HG03378 (cell line): ENCODE results near the gene SEZ6.

Source experiments
- ATAC-seq: cut with Tn5 transposase; IDR thresholded peaks from one replicate; pipeline ENCODE4 v1.9.1; 2021; ENCODE audit warnings: mild to moderate bottlenecking, moderate library complexity; ENCODE audit not compliant: unreplicated experiment

SEZ6 gene

GRCh38 chr17:28977659-28978355, 28.0 kb downstream of the SEZ6 start:
- ATAC-seq: no peak

GRCh38 chr17:28975646-28976045, 30.2 kb downstream of the SEZ6 start:
- no peak for ATAC-seq

GRCh38 chr17:28975031-28975430, 30.8 kb downstream of the SEZ6 start:
- no peak for ATAC-seq

- ATAC-seq: no peak
These were observed 31.4 kb downstream of the SEZ6 start for GRCh38 chr17:28974451-28974850.

GRCh38 chr17:28973425-28973824, 32.4 kb downstream of the SEZ6 start:
- no peak for ATAC-seq

- no peak for ATAC-seq
These were observed 33.4 kb downstream of the SEZ6 start for GRCh38 chr17:28972437-28972836.

- ATAC-seq: no peak
These were observed 35.0 kb downstream of the SEZ6 start for GRCh38 chr17:28970879-28971278.

- ATAC-seq: no peak
These were observed 36.0 kb downstream of the SEZ6 start for GRCh38 chr17:28969706-28970393.

GRCh38 chr17:28968914-28969295, 36.9 kb downstream of the SEZ6 start:
- no peak for ATAC-seq

- ATAC-seq: no peak
These were observed 37.5 kb downstream of the SEZ6 start for GRCh38 chr17:28968231-28968913.

- ATAC-seq: no peak
These were observed 38.4 kb downstream of the SEZ6 start for GRCh38 chr17:28967221-28968135.

- ATAC-seq: no peak
These were observed 42.0 kb downstream of the SEZ6 start for GRCh38 chr17:28963841-28964240.

- no peak for ATAC-seq
These were observed 42.7 kb downstream of the SEZ6 start for GRCh38 chr17:28963055-28963611.

GRCh38 chr17:28961391-28961790, 44.4 kb downstream of the SEZ6 start:
- ATAC-seq: no peak

- ATAC-seq: no peak
These were observed 45.4 kb downstream of the SEZ6 start for GRCh38 chr17:28960256-28961061.

- ATAC-seq: no peak
These were observed 46.4 kb downstream of the SEZ6 start for GRCh38 chr17:28959471-28959871.

GRCh38 chr17:28958820-28959455, 46.9 kb downstream of the SEZ6 start:
- no peak for ATAC-seq

GRCh38 chr17:28957992-28958355, 47.9 kb downstream of the SEZ6 start:
- no peak for ATAC-seq

GRCh38 chr17:28957277-28957991, 48.4 kb downstream of the SEZ6 start:
- no peak for ATAC-seq
